ENCODE data around the gene TGFBR1.

TGFBR1 gene

DNA sequence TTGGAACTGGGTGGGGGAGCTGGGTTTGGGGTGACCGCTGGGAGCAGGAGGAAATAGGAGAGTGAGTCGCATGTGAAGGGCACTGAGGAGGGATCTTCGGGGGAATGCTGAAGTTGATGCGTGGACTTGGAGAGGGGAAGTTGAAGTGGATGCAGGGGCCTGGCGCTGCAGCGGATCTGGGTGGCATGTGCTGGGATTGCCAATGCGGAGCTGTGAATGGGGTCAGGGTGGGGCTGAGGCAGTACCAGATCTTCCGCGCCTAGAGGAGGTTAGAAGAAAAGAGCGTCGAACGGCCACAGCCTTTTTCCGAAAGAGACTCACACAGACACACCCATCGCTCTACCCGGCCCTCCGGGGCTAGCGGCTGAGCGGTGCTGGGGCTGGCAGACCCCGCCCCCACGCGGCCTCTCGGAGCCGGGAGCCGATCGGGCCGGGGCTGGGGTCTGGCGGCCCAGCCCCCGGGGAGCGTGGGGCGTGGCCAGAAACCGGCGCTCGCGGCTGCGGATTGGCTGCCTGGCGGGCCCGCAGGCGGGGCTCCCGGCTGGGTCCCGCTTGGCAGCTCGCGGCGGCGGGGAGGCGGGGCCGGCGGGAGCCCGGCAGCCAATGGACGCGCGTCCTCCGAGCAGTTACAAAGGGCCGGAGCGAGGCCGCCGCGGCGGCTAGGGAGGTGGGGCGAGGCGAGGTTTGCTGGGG is at the start of gene TGFBR1:
TGFBR1 (plus strand) TSS at position 655 of the 693 bp plus-strand sequence. CDS start 93 bp downstream, outside the sequence.
- peak; percentile 93 for DNase-seq (ENCODE audit: low spot score)

- no peak for DNase-seq (ENCODE audit: low spot score)
Measured at GRCh38 chr9:99055384-99055783, 49.5 kb upstream of the TGFBR1 start.

GRCh38 chr9:99056186-99056585 is 48.7 kb upstream of the TGFBR1 start:
- no peak for DNase-seq (ENCODE audit: low spot score)

GRCh38 chr9:99056886-99057664 is 47.8 kb upstream of the TGFBR1 start:
- peak; percentile 58 for DNase-seq (ENCODE audit: low spot score)

- peak; percentile 86 for DNase-seq (ENCODE audit: low spot score)
Measured at GRCh38 chr9:99057665-99058625, 47.0 kb upstream of the TGFBR1 start.

- peak; percentile 85 for DNase-seq (ENCODE audit: low spot score)
Measured at GRCh38 chr9:99058964-99059921, 45.7 kb upstream of the TGFBR1 start.

GRCh38 chr9:99060621-99061020 is 44.3 kb upstream of the TGFBR1 start:
- DNase-seq (ENCODE audit: low spot score) = no peak

- no peak for DNase-seq (ENCODE audit: low spot score)
Measured at GRCh38 chr9:99062549-99062948, 42.4 kb upstream of the TGFBR1 start.

DNA sequence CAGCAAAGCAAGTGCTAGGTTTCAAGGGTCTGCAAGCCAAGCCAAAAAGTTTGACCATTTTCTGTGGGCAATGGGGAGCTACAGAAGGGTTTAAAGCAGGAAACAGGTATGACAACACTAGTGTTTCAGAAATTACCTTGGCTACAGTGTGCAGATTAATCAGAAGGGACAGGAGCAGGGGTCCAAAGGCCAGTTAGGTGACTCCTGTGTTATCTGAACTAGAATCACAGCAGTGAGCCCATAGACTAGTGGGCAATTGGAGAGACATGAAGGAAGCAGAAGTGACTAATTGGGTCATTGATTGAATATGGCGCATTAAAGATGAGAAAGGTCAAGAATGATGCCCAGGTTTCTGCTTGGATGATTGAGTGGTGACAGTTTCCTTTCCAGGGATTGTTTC is 41.4 kb upstream of the TGFBR1 start:
- DNase-seq (ENCODE audit: low spot score) = no peak

DNA sequence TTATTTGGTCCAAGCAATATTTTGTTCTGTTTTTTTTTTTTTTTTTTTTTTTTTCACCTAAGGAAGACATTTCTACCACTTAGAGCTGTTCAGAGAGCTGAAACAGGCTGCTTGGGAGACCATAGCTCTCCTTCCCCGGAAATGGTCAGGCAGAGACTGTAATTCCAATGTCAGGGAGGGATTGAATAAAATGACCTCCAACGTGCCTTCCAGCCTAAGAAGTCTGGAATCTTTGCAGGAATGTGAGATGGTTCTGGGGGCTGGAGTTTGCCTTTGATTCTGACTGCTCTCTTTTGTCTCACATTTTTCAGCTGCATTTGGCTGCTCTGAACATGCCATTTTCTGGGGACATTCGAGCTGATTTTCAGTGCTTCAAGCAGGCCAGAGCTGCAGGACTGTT is 38.3 kb upstream of the TGFBR1 start:
- no peak for DNase-seq (ENCODE audit: low spot score)

- DNase-seq (ENCODE audit: low spot score) = no peak
Measured at GRCh38 chr9:99069075-99069474, 35.8 kb upstream of the TGFBR1 start.

DNA sequence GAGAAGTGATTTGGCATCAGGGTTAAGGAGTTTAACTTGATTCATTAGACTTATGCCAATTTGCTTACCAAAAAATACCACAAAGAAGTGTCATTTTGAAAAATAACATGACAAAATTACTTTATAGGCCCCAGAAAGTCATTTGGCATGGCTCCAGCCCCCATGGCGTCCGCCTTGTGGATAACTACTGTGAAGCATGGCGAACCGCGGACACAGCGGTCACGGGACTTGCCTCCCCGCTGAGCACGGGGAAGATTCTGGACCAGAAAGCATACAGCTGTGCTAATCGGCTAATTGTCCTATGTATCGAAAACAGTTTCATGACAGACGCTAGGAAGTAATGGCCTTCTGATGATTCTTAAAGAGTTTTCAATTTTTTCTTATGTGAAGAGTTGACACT is 35.4 kb upstream of the TGFBR1 start:
- DNase-seq (ENCODE audit: low spot score) = no peak

- DNase-seq (ENCODE audit: low spot score) = no peak
Measured at GRCh38 chr9:99070681-99071080, 34.2 kb upstream of the TGFBR1 start.

DNA sequence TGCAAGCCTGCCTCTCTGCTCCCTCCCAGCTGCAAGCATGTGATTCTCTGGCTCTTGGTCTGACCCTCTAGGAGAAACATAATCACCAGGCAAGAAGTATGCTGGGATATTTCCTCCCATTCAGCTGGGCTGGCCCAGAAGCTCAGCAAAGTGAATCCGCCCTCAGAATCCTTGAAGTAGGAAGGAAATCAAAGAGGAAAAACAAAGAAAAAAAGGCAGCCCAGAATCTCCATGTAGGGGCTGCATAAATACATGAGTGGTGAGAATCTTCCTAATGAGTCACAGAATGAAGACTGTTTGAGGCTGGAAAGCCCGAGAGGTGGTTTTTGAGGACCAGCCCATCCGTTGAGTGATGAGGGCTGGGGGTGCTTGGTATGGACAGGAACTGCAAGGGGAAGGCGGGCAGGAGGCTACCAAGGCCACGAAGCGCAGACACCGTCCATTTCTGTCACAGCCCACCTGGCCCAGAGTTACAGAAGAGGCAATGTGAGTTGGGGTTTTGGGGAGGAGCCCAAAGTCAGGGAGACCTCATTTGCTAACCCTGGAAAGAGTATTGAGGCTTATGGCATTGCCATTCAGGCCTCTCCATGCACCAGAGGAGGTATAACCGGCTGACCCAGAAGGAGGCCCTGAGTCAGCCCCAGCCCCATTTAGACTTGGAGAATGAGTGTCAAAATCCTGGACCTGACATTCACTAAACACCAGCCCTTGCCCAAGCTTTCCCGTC is 33.4 kb upstream of the TGFBR1 start:
- DNase-seq (ENCODE audit: low spot score) = no peak

- DNase-seq (ENCODE audit: low spot score) = no peak
Measured at GRCh38 chr9:99072040-99072394, 32.9 kb upstream of the TGFBR1 start.

GRCh38 chr9:99073347-99073746 is 31.6 kb upstream of the TGFBR1 start:
- DNase-seq (ENCODE audit: low spot score) = no peak

DNA sequence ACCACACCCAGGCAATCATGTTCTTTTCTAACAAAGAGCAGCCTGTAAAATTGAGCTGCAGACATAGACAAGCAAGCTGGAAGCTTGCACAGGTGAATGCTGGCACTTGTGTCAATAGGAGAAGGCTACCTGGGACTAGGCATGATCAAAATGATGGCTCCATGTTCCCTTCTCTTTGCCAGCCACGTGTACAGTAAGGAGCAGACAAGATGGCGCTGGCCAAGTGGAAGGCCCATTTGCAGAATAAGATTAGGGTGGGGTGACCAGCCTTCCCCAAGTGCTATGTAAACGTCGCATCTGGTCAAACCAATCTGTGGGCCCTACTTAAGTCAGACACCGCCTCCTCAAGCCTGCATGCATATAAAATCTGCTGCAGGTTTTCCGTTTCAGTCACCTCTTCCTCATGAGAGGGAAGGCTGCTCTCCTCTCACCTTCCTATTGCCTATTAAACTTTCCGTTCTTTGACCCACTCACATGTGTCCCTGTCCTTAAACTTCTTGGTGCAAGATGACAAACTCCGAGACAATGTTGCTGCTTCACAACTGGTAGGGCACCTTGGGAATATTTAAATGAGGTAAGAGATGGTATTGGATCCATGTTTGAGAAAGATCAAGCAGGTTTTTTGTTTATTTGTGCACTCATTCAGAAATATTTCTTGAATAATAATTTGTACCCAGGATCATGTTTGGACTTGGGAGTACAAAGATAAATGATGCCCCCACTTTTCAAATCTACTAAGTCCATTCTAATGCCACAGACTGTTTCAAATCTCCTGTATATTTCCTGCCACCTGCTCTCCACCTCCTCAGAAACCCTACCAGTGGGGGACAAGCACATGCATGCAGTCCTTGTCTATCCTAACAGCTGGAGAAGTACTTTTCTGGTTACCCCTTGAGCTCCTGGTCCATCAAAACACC is 30.7 kb upstream of the TGFBR1 start:
- no peak for DNase-seq (ENCODE audit: low spot score)

GRCh38 chr9:99074902-99075245 is 30.0 kb upstream of the TGFBR1 start:
- DNase-seq (ENCODE audit: low spot score) = no peak

GRCh38 chr9:99075246-99075912 is 29.5 kb upstream of the TGFBR1 start:
- DNase-seq (ENCODE audit: low spot score) = no peak
